Stimulated activated CD4-positive, alpha-beta T cell treated with anti-CD3 and anti-CD28 coated beads, Interleukin-4, amount 100 ng/mL, for 1 hour (primary cell): ENCODE results near the gene CACNA2D2.

Experiments
- DNase-seq: peaks from one replicate; pipeline ENCODE4 v3.0.0-alpha.2; 2020

Gene CACNA2D2

GRCh38 chr3:50493623-50494022, 9.8 kb downstream of the CACNA2D2 start:
- no peak for DNase-seq

GRCh38 chr3:50493086-50493485, 10.3 kb downstream of the CACNA2D2 start:
- no peak for DNase-seq

GRCh38 chr3:50491023-50491422, 12.4 kb downstream of the CACNA2D2 start:
- DNase-seq: no peak

- DNase-seq: no peak
Measured at GRCh38 chr3:50490424-50490823, 13.0 kb downstream of the CACNA2D2 start.

- DNase-seq: no peak
Measured at GRCh38 chr3:50487181-50487580, 16.3 kb downstream of the CACNA2D2 start.

GRCh38 chr3:50486219-50486888, 17.1 kb downstream of the CACNA2D2 start:
- DNase-seq: no peak

GRCh38 chr3:50484722-50485121, 18.7 kb downstream of the CACNA2D2 start:
- DNase-seq: no peak

GRCh38 chr3:50483374-50483773, 20.1 kb downstream of the CACNA2D2 start:
- no peak for DNase-seq

- no peak for DNase-seq
Measured at GRCh38 chr3:50481992-50482391, 21.4 kb downstream of the CACNA2D2 start.

- no peak for DNase-seq
Measured at GRCh38 chr3:50480471-50480870, 23.0 kb downstream of the CACNA2D2 start.

GRCh38 chr3:50479523-50479922, 23.9 kb downstream of the CACNA2D2 start:
- DNase-seq: no peak

- no peak for DNase-seq
Measured at GRCh38 chr3:50478671-50479260, 24.7 kb downstream of the CACNA2D2 start.

GRCh38 chr3:50478051-50478450, 25.4 kb downstream of the CACNA2D2 start:
- DNase-seq: no peak

- no peak for DNase-seq
Measured at GRCh38 chr3:50475348-50475747, 28.1 kb downstream of the CACNA2D2 start.

GRCh38 chr3:50474717-50475116, 28.7 kb downstream of the CACNA2D2 start:
- DNase-seq: no peak

GRCh38 chr3:50473768-50474167, 29.7 kb downstream of the CACNA2D2 start:
- no peak for DNase-seq

GRCh38 chr3:50472958-50473357, 30.5 kb downstream of the CACNA2D2 start:
- no peak for DNase-seq

GRCh38 chr3:50470658-50471057, 32.8 kb downstream of the CACNA2D2 start:
- no peak for DNase-seq

- DNase-seq: no peak
Measured at GRCh38 chr3:50467919-50468318, 35.5 kb downstream of the CACNA2D2 start.

- no peak for DNase-seq
Measured at GRCh38 chr3:50466177-50466576, 37.3 kb downstream of the CACNA2D2 start.

GRCh38 chr3:50464569-50464968, 38.9 kb downstream of the CACNA2D2 start:
- no peak for DNase-seq

- no peak for DNase-seq
Measured at GRCh38 chr3:50459785-50460184, 43.6 kb downstream of the CACNA2D2 start.

GRCh38 chr3:50457988-50458387, 45.4 kb downstream of the CACNA2D2 start:
- no peak for DNase-seq

GRCh38 chr3:50455161-50456018, 48.0 kb downstream of the CACNA2D2 start:
- DNase-seq: no peak
